NK-92 treated with Interleukin-12 subunit alpha and Interleukin-12 subunit beta, amount 100 ng/mL, for 24 hours (cell line): ENCODE measurements around the gene CPZ.

Experiments
- DNase-seq: peaks from one replicate; lab custom pipeline; 2025; lab: John Stamatoyannopoulos, UW

The CPZ gene

DNA sequence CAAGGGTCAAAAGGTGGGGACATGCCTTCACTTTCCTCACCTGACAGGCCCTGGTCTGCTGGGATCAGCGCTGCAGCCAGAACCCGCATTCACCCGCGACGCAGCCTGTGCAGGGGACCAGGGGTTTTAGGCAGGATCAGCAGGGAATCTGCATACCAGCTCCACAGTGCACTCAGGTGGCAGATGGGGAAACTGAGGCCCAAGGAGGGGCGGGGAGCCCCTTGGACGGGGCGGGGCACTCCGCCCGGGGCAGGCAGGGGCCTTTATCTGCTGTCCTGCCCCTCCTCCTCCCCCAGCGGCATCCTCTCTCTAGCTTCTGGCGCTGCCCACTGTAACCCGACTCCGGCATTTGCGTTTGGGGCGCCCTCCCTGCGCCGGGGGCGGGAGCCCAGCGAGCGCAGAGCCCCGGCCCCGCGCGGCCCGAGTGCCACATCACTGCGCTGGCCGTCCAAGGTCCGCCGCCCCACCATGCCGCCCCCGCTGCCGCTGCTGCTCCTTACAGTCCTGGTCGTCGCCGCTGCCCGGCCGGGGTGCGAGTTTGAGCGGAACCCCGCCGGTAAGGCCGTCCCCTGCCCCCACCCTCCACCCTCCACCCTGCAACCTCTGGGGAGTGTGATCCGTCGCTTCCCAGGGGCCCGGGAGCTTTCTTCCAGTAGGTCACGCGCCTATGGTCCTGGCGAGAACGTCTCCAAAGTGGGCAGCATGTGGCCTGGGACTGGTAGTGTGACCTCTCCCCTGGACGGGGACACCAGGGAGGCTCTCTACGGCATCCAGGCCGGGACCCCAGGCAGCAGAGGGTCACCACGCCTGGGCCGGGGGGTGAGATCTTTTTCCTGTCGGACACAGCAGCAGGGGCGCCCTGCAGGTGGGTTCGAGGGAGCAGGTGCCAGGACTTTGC, at the start of gene CPZ:
CPZ (plus strand) TSS at position 400 of the 898 bp plus-strand sequence; CDS start at position 469, 69 bp downstream.
- no peak for DNase-seq

- DNase-seq: no peak
These were observed 49.6 kb upstream of the CPZ start for GRCh38 chr4:8542776-8543525.

DNA sequence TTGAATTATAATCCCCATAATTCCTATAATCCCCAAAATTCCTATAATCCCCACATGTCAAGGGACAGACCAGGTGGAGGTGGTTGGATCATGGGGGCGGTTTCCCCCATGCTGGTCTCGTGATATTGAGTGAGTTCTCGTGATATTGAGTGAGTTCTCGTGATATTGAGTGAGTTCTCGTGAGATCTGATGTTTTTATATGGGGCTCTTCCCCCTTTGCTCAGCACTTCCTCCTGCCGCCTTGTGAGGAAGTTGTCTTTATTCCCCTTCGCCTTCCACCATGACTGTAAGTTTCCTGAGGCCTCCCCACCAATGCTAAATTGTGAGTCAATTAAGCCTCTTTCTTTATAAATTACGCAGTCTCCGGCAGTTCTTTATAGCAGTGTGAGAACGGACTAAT, 48.9 kb upstream of the CPZ start:
- DNase-seq: no peak

DNA sequence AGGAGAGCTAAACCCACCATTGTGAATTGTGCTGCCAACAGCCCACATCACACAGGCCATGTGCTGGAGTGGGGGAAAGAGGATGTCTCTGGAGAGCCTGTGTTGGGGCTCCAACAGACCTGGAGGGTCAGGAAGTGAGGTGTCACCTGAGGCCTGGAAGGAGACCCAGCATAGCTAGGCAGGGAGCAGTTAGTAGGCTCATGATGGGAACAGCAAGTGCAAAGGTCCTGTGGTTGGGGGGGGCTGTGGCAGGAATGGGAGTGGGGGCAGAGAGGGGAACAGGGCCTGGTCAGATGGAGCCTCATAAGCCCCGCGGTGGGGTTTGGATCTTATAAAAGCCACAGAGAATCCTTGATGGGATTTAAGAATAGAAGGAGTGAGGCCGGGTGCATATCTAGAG, 48.3 kb upstream of the CPZ start:
- DNase-seq: no peak

DNA sequence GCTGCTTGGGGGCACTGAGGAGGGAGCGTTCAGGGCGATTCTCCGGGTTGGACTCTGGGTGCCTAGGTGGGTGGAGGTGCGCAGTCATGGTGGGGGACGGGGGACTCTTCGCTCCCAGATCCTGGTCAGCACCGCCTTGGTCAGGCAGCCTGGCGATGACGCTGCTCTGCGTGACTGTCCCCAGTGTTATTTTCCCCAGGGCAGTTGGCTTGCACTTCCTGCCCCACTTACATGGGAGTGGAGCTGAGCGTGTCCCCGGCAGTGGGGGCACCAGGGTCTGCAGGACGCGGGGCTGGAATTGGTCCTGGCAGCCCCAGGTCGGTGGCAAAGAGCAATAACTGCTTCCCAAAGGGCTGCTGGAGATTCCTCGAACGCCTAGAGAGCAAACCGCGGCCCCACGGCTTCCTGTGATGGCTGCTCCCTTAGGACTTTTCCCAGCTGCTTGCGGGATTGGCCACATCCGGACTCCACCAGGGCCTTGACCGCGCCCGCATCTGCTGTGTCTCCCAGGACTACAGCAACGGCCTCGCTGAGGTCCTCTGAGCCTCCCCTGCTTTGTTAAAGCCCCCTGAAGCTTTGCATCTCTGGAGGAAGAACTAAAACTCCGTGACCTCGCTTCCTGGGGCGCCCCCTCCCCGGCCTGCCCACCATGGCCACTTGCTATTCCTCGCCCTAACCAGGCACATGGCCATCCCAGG, 47.7 kb upstream of the CPZ start:
- no peak for DNase-seq

DNA sequence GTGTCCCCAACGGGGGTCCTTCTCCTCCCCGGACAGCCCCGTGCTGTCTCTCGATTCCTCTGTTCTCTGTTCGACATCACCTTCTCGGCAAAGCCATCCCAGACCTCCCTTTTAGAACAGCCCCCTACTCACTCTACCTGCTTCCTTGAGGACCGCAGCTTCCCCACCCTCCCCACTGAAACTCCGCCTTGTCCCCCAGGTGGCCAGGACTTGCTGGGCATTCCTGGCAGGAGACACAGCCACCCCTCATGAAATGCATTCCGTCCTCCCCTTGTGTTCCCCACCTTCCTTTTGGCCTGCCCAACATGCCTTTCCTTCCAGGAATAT, 47.2 kb upstream of the CPZ start:
- no peak for DNase-seq

DNA sequence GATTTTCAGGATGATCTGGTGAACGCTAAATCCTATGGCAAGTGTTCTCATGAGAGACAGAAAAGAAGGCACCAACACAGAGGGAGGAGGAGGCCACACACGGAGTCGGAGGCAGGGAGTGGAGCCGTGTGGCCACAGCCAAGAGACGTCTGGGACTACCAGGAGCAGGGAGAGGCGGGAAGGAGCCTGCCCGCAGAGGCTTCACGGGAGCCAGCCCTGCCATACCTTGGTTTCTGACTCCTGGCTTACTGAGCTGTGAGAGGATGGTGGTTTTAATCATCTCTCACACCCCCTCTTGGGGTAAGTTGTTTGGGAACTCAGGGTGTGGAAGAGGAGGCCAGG, 45.8 kb upstream of the CPZ start:
- DNase-seq: no peak

GRCh38 chr4:8547108-8547911, 45.3 kb upstream of the CPZ start:
- no peak for DNase-seq

GRCh38 chr4:8547912-8548730, 44.4 kb upstream of the CPZ start:
- no peak for DNase-seq

- DNase-seq: no peak
These were observed 43.7 kb upstream of the CPZ start for GRCh38 chr4:8548731-8549351.

DNA sequence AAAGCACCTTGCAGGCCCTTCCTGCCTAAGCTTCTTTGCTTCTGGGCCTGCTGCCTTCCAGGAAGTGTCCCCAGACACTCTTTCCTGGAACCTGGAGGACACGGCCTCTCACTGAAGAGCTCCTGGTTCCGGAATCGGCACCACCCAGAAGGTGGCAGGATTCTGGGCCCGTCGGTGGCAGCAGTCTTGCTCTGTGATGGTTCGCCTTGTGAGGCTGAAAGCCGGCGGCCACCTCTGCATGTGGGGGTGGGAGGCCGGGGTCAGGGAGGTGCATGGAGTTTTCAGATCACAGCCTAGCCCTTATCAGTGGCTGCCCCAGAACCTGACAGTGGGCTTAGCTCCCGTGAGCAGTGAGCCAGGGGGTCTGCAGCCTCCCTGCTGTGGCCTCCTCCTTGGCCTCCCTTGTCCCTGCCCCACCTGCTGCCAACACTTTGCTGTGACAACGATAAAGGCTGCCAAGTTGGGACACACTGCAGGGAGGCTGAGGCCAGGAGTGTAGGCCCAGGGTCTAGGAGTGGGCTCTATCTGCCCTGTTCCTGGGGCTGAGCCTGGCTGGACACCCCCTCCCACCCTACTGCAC, 43.1 kb upstream of the CPZ start:
- DNase-seq: no peak

- DNase-seq: no peak
These were observed 41.9 kb upstream of the CPZ start for GRCh38 chr4:8550691-8551090.

DNA sequence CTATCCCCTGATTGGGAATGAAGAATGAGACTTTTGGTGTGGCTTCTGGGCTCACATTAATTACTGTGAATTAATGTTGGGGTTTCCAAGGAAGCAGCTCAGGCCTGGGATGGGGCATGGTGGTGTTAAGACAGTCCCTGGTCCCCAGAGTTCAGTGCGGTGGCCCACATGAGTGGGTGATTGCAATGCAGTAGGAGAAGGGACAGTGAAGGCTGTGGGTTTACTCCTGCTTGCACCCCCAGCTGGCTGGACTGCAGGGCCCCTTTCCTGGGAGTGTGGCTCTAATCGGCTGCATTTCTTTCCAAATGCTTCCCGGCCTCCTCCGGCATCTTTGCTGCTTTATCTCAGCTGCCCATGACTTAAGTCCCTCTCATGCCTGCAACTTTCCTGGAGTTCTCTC, 40.5 kb upstream of the CPZ start:
- DNase-seq: no peak

GRCh38 chr4:8552581-8553205, 39.9 kb upstream of the CPZ start:
- no peak for DNase-seq

GRCh38 chr4:8553216-8553615, 39.3 kb upstream of the CPZ start:
- no peak for DNase-seq

- DNase-seq: no peak
These were observed 38.6 kb upstream of the CPZ start for GRCh38 chr4:8553991-8554405.

DNA sequence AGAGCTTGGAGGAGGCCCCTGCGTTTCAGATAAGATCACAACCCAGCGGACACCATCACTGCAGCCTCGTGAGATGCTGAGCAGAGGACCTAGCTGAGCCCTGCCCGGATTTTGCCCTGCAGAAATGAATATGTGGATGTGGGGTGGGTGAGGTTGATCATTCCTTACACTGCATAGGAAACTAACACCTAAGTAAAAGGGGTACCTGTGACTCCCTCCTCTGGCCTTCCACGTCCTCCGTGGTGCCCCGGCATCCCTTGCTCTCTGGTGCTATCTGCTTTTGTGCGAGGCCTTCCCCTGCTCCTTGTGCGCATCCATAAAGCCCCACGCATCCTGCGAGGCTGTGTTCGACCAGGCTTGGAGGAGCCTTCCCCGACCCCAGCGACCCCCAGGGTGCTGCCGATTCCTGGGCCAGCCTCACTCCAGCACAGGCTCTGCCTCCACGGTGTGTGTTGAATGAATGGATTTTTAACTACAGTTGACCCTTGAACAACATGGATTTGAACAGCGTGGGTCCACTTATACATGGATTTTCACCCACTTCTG, 37.9 kb upstream of the CPZ start:
- DNase-seq: no peak

GRCh38 chr4:8555716-8556115, 36.8 kb upstream of the CPZ start:
- DNase-seq: no peak

DNA sequence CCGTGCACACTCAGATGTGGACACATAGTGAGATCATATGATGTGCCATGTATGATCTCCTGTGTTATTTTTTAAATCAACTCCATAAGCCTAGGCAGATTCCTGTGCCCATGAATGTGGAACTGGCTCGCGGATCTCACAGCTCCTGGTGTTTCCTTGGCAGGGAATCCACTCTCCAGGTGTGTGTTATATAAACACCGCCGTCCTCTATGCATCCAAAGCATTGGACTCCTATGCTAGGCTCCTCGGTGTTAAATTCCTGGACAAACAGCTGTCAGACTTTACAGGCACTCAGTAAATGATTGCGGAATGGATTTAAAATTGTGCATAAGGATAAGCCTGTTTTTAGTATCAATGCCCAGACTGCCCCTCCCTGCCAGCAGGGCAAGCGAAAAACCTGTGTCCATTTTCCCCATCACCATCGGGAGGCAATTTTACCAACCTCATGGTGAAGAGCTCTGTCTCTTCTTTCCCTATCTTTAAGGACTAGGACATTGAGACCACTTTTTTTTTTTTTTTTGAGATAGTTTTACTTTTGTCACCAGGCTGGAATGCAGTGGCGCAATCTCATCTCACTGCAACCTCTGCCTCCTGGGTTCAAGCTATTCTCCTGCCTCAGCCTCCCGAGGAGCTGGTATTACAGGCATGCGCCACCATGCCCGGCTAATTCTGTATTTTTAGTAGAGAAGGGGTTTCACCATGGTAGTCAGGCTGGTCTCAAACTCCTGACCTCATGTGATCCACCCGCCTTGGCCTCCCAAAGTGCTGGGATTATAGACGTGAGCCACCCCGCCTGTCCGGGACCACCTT, 36.0 kb upstream of the CPZ start:
- no peak for DNase-seq
